SJSA1 (cell line): ENCODE results near the gene ABCB4. TPM values are rescaled to one million over a fixed set of nuclear protein-coding genes. Genes with fewer than 3 reads are reported as not detected.

Source experiments
- DNase-seq, 2 experiments: peaks; one replicate each; pipeline ENCODE4 v3.0.0-alpha.2; 2015 to 2020; ENCODE audit warnings: low spot score in 2 of 2, low read depth in 1 of 2
- H3K27ac ChIP-seq: fragments of 250-450 bp; sonication (Bioruptor Pico); 2 replicates; pipeline ENCODE4 v1.5.1; 2020; ENCODE audit warnings: mild to moderate bottlenecking, moderate library complexity
- H3K27me3 ChIP-seq: fragments of 250-450 bp; sonication (Bioruptor Pico); replicated peaks from 2 replicates; pipeline ENCODE4 v1.5.1; 2020; ENCODE audit warnings: mild to moderate bottlenecking, moderate library complexity
- H3K36me3 ChIP-seq: fragments of 250-450 bp; sonication (Bioruptor Pico); 2 replicates; pipeline ENCODE4 v1.5.1; 2020; ENCODE audit warnings: mild to moderate bottlenecking
- H3K4me1 ChIP-seq: fragments of 250-450 bp; sonication (Bioruptor Pico); replicated peaks from 2 replicates; pipeline ENCODE4 v1.6.1; 2021; ENCODE audit warnings: mild to moderate bottlenecking
- H3K4me3 ChIP-seq: fragments of 250-450 bp; sonication (Bioruptor Pico); 2 replicates; pipeline ENCODE4 v1.5.1; 2020; ENCODE audit warnings: mild to moderate bottlenecking
- H3K9me3 ChIP-seq: fragments of 250-450 bp; sonication (Bioruptor Pico); replicated peaks from 2 replicates; pipeline ENCODE4 v1.5.1; 2020; ENCODE audit warnings: mild to moderate bottlenecking
- total RNA-seq: library from RNA; depleted of rRNA; stranded (reverse); fragments of >200 nt; shearing (Covaris generic); gene quantifications from 2 replicates; pipeline ENCODE4 v1.2.3, GENCODE V29; 2014; rRNA removed

Gene ABCB4
- 15.0 and 16.1 TPM in 2 replicates for total RNA-seq

DNA sequence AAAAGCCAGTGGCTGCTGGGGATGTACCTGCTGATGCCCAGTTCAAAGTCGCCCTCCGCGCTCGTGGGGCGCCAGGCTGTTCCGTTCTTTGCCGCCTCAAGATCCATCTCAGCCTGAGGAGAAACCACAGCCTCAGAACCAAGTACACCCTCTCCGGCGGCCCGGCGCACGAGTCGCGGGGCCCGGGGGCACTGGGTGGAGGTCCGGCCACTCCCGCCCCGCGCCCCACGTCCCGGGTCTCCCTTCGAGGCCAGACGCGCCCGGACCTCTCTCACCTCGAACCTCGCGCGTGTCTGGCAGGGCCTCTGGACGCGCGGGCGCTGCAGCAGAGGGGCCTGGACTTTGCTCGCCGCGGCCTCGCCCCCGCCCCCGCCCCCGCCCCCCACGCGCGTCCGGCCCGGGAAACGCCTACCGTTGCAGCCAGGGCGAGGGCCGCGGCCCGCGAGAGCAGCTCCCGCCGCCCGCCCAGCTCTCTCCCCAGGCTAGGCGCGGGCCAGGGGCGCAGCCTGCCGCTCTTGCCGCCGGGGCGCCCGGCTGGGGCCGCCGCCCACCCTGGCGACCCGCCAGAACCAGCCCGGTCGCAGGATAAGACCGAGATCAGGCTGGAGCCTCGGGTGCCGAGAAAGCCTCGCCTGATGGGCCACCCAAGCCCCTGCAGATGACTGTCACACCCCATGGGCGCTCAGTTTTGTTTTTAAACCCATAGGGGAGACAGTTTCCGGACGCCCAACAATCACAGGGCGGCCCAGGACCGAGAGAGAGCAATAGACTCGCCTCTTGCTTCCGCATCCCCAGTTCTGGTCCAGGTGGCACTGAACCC is at the start of gene ABCB4:
TSS of gene ABCB4 (minus strand) at position 322 of the 820 bp plus-strand sequence. CDS start at position 107, 215 bp downstream.
- H3K27ac ChIP-seq: peak within 1 kb of the TSS; percentile 98
- H3K4me1 ChIP-seq: peaks cover 46% of the 10 kb centered on the region
- peak within 1 kb of the TSS; percentile 62 for H3K4me3 ChIP-seq
- DNase-seq: peak; percentile 50 to 68
- H3K36me3 ChIP-seq: peaks cover 8% of the 10 kb centered on the region; the same call in 1 of the 2 replicates
- no peaks in the 10 kb centered on the region for H3K27me3 ChIP-seq
- H3K9me3 ChIP-seq: no peaks in the 10 kb centered on the region

DNA sequence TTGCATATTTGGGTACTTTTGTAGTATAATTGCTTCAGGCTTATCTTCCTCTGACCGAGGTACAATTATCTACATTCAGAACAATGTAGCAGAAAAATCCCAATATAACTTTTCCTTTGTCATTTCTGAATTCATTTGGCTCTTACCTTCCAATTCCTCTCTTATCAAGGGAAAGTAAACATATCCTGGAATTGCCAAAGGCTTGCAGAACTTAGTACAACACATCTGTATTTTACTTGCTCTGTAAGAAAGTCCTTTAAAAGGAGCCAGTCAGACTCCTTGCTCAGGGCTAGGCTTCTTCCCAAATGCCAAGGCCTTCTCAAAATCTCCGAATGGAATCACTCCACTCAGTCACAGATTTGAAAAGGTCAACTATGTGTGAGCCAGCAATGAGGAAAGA is 43.3 kb upstream of the ABCB4 start:
- H3K9me3 ChIP-seq: no peaks in the 10 kb centered on the region
- no peaks in the 10 kb centered on the region for H3K4me1 ChIP-seq
- no peak for DNase-seq
- H3K36me3 ChIP-seq: no peaks in the 10 kb centered on the region
- no peak overlapping the region for H3K27ac ChIP-seq
- no peaks in the 10 kb centered on the region for H3K27me3 ChIP-seq
- H3K4me3 ChIP-seq: no peak overlapping the region

DNA sequence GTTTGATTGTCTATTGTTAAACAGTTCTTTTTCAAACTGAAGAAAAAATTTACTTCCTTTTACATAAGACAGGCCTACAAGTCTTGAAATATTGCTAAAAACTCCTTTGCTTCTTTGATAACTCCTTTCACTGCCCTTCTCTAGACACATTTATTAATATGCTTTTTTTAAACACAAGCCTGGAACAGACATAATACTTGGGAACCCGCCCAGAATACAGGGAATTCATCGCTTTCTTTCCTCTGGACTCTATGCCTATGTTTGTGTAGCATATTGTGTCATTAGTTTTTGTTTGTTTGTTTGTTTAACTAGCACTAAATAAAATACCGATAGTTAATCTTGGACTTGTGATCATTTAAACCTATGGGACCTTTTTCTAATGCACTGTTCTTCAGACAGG is 42.4 kb upstream of the ABCB4 start:
- no peaks in the 10 kb centered on the region for H3K4me1 ChIP-seq
- no peaks in the 10 kb centered on the region for H3K27me3 ChIP-seq
- H3K36me3 ChIP-seq: no peaks in the 10 kb centered on the region
- no peak overlapping the region for H3K4me3 ChIP-seq
- DNase-seq: no peak
- no peak overlapping the region for H3K27ac ChIP-seq
- no peaks in the 10 kb centered on the region for H3K9me3 ChIP-seq

DNA sequence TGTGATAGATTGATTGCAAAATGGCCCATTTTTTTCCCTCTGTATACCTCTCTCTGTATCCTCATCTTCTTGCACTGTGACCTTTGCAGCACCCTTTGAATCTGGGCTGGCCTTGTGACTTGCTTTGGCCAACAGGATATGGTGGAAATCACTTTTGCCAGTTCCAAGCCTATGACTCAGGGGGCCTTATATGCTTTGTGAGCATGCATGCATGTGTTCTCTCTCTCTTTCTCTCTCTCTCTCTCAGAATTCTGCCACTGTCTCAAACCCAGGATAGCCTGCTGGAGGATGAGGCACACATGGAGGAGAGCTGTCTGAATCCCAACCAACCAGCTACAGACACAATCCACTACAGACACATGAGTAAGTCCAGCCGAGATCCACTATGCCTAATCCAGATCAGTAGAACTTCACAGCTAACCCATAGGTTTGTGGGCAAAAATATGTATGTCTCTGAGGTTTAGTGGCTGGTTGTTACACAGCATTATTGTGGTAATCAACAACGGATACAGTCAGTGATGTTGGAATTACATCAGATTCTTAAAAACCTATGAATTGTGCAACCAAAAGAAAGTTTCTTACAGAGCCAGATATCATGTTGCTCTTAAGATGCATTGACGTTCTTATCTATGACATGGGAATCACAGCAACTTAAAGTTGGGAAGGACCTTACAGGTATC is 41.8 kb upstream of the ABCB4 start:
- H3K4me1 ChIP-seq: no peaks in the 10 kb centered on the region

DNA sequence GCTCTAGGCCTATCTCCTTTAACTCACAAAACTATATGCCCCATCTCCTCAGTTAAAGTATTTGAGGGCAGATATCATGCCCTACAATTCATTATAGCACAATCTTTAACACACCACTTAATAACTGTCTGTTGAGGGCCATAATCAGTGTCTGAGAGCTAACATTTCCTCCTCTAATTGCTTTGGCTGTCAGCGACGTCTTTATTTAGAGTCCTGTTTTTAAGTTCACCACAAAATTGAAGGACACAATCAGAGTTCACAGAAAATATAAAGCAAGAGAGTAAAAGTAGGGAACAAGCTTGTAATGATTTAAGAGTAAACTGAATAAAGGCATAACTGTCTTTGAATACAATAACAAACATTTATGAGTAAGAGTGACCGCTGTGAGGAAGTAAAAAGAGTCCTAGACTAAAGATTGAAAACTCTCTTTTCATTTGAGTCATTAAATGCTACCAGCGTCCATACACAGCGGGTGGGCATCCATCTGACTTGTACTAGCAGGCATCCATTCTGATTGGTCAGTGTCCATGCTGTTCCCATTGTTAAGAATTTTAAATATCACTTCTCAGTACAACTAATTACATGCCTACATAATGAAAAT is 38.4 kb upstream of the ABCB4 start:
- DNase-seq: no peak
- Histone ChIP-seq H3K36me3 (no peaks in the 10 kb centered on the region), H3K27ac (no peak overlapping the region), H3K4me1 (no peaks in the 10 kb centered on the region), H3K9me3 (no peaks in the 10 kb centered on the region), H3K4me3 (no peak overlapping the region), H3K27me3 (no peaks in the 10 kb centered on the region)

More for the DNA sequence above, 41.8 kb upstream of the ABCB4 start:
- no peak for DNase-seq
- Histone ChIP-seq H3K4me3 (no peak overlapping the region), H3K9me3 (no peaks in the 10 kb centered on the region), H3K36me3 (no peaks in the 10 kb centered on the region), H3K27ac (no peak overlapping the region), H3K27me3 (no peaks in the 10 kb centered on the region)

DNA sequence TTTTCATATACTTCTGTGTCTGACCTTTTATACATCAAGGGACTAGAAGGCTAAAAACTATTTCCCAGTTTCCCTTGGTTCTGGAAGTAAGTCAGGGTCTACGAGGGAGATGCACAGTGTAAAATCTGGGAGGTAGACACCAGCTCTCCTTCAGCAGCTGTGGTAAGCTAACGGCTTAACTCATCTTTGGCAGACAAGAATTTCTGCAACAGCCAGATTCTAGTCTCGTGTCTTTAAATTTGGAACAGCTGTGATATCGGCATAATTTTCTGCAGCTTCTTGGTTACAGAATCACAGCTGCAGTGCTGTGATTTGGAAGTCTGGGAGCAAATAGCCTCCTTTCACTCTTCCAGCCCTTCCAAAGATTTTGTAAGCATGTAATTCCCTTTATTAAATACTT is 37.4 kb upstream of the ABCB4 start:
- no peaks in the 10 kb centered on the region for H3K4me1 ChIP-seq
- H3K27me3 ChIP-seq: no peaks in the 10 kb centered on the region
- no peaks in the 10 kb centered on the region for H3K9me3 ChIP-seq
- no peak for DNase-seq
- no peak overlapping the region for H3K27ac ChIP-seq
- H3K4me3 ChIP-seq: no peak overlapping the region
- no peaks in the 10 kb centered on the region for H3K36me3 ChIP-seq

DNA sequence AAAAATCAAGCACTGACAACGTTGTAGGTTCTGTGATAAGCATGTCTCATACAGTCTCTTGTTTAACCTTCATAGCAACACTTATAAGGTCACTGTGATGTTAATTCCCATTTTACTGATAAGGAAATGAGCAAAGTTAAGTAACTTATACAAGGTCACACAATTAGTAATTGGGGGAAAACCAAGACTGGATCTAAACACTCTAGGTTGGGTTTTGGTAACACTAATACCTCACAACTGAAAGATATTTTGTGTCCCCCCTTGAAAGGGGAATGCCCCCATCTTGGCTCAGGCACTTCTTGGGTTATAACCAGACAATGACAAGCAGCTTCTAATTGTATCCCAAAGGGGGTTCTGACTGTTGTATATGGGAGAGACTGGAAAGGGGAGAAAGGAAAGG is 36.0 kb upstream of the ABCB4 start:
- no peak overlapping the region for H3K4me3 ChIP-seq
- no peaks in the 10 kb centered on the region for H3K27me3 ChIP-seq
- no peak overlapping the region for H3K27ac ChIP-seq
- H3K9me3 ChIP-seq: no peaks in the 10 kb centered on the region
- H3K4me1 ChIP-seq: no peaks in the 10 kb centered on the region
- no peak for DNase-seq
- H3K36me3 ChIP-seq: no peaks in the 10 kb centered on the region

DNA sequence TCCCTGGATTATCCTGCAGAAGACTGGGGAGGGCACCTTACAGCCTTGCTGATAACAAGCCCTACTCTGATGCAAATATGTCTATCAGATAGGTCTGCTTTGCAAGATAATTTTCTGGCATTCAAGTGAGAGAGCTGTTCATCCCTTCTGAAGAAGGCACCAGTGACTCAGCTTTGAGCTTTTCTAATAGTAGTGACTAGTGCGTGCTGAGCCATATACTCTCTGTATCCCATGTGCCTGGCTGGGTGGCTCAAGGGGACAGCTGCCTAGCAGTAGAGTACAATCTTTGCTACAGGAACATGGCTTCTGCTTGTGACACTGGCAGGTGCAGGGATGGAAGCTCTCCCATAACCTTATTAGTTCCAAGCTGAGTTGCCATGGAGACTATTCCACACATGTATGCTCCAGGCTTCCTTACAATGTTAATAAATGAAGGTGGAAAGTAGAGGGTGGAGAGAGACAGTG is 35.0 kb upstream of the ABCB4 start:
- Histone ChIP-seq H3K4me3 (no peak overlapping the region), H3K36me3 (no peaks in the 10 kb centered on the region), H3K27me3 (no peaks in the 10 kb centered on the region), H3K9me3 (no peaks in the 10 kb centered on the region), H3K4me1 (peaks cover 3% of the 10 kb centered on the region; the same call in 1 of the 2 replicates), H3K27ac (no peak overlapping the region)
- DNase-seq: no peak

DNA sequence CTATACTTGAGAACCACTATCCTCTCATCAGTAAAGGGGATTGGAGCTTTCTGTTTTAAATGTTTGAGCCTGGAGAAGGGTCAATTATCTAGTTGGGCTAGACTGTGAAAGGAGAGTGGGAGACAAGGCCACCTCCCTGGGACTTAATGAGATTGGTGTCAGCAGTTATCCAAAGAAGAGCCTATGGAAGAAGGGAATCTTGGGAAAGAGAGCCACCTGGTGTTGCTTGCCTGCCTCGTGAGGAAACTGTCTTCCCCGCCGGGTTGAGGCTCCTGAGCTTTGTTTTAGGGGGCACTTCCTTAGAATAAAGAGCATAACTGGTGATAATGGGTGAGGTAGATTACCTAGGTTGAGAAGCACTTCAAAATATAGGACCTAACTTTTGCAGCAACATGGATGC is 32.0 kb upstream of the ABCB4 start:
- peaks cover 6% of the 10 kb centered on the region; the same call in 1 of the 2 replicates for H3K4me1 ChIP-seq
- no peaks in the 10 kb centered on the region for H3K27me3 ChIP-seq
- H3K27ac ChIP-seq: no peak overlapping the region
- no peak overlapping the region for H3K4me3 ChIP-seq
- H3K36me3 ChIP-seq: no peaks in the 10 kb centered on the region
- no peaks in the 10 kb centered on the region for H3K9me3 ChIP-seq
- DNase-seq: no peak

DNA sequence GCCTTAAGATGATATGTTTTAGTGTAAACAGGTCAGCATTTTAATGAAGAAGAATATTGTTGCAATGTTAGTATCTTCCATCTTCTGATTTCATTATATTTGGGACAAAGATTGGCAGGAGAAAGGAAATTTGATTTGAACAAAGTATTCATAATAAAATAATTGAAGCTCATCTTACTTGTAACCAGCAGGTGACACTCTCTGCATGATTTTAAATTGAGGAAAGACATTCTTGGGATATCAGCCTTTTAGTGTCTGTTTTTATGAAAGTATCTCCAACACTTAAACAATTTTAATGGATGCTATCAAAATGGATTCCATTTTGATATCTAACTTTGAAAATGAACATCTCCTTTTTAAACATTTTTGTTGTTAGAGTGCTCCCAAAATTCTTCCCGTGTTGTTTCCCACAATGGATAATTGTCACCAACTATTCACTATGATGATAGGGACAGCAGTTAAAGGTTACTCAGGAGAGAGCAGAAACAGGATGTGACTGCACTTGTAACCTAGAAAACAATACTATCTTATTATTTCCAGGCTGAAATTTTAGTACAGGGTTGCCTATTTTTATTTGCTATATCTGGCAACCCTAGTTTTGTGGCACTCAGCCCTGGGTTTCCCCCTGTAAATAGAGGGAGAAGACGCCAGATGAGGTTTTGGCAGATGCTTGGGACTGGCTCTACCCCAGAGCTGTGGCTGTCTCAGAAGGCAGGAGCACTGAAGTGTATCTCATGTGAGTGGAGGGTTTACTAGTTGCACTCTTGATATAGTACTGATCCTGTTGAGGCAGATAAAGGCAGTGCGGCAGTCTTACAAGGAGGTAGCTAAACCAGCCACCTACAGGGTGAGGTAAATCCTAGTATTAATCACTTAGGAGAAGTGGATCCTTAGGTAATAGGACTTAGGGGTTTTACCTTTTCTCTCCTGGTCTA is 31.0 kb upstream of the ABCB4 start:
- Histone ChIP-seq H3K36me3 (no peaks in the 10 kb centered on the region), H3K27ac (no peak overlapping the region), H3K27me3 (no peaks in the 10 kb centered on the region), H3K4me3 (no peak overlapping the region), H3K9me3 (no peaks in the 10 kb centered on the region), H3K4me1 (peaks cover 6% of the 10 kb centered on the region; the same call in 1 of the 2 replicates)
- peak in 1 of 2 experiments; percentile 14 for DNase-seq

DNA sequence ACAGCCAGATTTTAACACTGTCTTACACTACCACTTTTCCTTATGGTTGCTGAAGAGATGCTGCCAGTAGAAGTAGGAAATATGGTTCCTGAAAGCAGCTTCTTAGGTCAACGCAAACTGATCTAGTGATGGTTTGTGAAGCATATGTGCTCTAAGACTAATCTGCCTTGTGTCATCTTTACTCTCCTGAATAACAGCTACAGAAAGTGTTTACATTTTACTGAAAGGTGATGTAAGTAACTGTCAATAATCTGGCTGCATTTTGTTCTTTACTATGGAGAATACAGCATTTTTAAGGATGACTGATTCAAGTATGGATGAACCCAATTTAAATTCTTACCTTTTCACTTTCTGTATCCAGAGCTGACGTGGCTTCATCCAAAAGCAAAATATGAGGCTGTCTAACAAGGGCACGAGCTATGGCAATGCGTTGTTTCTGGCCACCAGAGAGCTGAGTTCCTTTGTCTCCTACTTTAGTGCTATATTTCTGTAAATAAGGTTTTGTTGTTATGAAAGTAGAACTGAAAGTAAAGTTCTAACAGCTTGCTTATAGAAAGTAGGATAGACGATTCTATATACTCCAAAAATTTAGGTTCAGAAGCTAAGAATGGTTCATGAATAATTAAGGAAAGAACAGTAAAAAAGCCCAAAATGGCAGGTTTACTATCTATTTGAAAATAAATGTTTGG is 30.2 kb upstream of the ABCB4 start:
- no peak overlapping the region for H3K4me3 ChIP-seq
- no peaks in the 10 kb centered on the region for H3K9me3 ChIP-seq
- DNase-seq: no peak
- no peaks in the 10 kb centered on the region for H3K27me3 ChIP-seq
- peaks cover 6% of the 10 kb centered on the region; the same call in 1 of the 2 replicates for H3K4me1 ChIP-seq
- H3K27ac ChIP-seq: no peak overlapping the region
- H3K36me3 ChIP-seq: no peaks in the 10 kb centered on the region

DNA sequence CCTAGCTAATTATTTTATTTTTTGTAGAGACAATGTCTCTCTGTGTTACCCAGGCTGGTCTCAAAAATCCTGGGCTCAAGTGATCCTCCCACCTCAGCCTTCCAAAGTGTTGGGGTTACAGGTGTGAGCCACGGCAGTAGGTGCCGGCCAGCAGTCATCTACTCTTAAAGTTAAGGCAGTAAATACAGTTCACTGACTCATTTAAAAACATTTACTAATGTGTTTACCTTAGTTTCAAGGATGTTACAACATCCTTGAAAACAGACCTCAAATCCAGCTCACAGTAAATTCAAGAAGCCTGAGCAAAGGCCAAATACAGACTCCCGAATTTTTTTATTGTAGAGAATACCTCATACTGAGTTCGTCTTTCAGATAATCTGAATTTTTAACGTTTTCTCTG is 29.6 kb upstream of the ABCB4 start:
- peaks cover 6% of the 10 kb centered on the region; the same call in 1 of the 2 replicates for H3K4me1 ChIP-seq
- H3K27me3 ChIP-seq: no peaks in the 10 kb centered on the region
- no peak overlapping the region for H3K4me3 ChIP-seq

More for the DNA sequence above, 29.6 kb upstream of the ABCB4 start:
- Histone ChIP-seq H3K27ac (no peak overlapping the region), H3K9me3 (no peaks in the 10 kb centered on the region), H3K36me3 (no peaks in the 10 kb centered on the region)
- no peak for DNase-seq
